GM19467 (cell line): ENCODE data around the gene SCN8A.

ENCODE experiments used
- ATAC-seq: cut with Tn5 transposase; IDR thresholded peaks from one replicate; pipeline ENCODE4 v1.9.1; 2021; ENCODE audit warnings: mild to moderate bottlenecking, moderate library complexity; ENCODE audit not compliant: unreplicated experiment

SCN8A gene

DNA sequence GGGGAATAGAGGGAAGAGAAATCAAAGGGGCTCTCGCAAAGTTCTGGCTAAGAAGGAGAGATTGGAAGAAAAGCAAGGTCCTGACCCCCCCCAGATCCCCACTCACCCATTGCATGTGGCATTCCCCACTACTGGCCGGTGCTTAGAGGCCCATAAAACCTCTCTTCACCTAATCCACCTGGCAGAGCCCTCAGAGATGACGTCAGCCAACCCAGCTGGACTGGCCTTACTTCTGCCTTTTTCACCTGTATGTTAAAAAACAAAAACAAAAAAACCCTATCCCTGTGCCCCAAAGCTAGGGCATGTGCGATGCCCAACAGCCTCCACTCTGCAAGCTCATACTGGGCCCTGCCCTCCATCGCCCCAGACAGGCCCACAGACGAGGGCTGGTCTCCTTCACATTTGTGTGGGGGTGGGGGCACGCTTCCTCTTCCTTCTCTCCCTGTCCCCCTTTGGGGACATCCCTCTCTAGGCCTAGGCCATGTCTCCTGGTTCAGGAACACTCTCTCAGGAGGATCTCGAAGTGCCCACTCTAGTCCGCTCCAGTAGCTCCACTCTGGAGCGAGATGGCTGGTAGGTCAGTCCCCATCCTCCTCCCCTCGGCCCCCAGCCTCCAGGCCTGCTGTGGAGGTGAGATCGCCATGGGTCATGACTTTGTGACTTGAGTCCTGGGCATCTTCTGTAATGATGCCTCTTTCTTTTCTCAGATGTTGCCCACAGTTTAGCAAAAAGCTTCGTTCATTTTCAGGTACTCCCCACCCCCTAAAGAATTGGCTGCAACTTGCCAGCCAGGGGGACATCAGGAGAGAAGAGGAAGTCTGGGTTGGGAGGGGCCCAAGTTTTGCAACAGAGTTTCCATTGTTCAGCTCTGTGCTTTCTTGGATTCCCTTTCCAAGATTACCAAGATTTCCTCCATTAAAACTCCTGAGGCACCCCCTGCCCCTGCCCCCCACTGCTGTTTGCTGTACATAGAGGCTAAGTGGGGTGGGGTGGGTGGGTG, 220.5 kb downstream of the SCN8A start:
- no peak for ATAC-seq

DNA sequence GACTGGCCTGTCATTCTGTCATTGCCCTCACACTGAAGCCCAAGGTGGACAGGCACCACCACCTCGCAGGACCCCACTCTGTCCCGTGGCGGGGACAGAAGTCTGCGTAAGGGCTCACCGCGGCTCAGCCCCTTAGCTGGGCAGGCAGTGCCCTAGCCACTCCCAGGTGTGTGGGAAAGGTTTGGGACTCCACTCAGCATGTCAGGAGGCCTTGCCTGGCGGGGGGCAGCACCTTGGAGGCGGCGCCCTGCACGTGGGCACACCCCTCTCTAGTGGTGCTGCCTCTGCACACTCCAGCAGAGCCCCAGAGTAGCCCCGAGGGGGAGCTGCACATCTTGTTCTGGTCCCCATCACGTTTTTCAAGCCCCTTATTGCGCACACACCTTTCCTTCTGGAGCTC, 221.8 kb downstream of the SCN8A start:
- ATAC-seq: no peak

DNA sequence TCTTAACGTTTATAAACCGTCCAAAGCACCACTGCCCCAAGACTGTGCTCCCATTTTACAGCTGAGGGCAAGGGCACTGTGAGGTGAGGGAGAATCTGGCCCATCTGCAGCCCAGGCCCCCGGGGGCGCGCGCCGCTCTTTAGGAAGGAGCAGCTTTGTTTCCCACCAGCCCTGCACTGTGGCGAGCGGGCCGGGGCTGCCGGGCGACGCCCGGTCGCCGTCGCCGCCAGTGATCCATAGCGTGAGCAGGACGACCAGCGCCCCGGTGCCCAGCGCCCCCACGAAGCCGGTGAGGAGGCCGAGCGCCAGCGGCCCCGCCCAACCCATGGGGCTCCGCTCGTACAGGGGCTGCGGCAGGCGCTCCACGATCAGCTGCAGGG, 222.9 kb downstream of the SCN8A start:
- ATAC-seq: no peak

DNA sequence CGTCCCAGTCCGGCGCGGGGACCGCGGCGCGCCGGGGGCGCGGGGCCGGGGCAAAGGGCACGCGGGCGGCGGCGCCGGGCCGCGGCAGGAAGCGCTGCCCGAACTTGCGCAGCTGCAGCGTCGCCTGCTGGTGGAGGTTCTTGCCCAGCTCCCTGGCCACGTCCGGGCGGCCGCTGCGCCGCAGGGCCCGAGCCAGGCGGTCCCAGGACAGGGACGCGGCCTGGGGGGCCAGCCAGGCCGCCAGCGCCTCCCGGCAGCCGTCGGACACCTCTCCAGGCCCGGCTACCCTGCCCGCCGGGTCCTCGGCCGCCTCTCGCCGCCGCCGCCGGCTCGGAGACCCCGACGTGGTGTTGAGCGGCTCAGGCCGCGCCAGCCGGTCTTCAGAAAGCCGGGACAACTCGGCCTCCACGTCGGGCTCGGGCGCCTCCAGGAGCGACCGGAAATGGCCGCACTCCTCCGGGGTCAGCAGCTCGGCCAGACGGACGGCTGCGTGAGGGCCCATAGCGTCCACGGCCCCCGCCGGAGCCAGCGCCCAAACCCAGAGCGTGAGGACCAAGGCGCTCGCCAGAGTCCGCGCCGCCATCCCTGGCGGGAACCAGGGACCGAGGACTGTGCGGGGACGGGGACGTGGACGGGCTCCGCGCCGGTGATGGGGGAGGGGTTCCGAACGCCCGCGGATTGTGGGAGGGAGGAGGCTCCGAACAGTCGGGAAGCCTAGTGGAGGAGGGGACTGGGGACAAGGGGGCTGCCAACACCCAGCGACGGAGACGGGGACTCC, 223.5 kb downstream of the SCN8A start:
- ATAC-seq: no peak

DNA sequence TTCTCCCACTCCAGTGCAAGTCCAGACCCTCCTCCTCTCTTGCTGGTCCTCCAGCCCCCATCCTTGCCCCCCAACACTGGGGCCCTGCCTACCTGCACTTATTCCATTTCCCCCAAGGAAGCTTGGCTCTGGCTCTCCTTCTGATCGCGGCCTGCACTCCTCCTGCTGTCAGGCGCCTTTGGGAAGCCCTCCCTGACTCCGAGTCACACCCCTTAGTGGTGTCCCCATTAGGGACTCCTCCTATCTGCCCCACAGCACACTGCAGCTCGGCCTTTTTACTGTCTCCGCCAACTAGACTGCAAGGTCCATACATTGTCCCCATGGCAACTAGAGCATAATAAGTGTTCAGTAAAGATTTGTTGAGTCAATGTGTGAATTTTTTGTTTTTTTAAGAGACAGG, 224.5 kb downstream of the SCN8A start:
- ATAC-seq: no peak

DNA sequence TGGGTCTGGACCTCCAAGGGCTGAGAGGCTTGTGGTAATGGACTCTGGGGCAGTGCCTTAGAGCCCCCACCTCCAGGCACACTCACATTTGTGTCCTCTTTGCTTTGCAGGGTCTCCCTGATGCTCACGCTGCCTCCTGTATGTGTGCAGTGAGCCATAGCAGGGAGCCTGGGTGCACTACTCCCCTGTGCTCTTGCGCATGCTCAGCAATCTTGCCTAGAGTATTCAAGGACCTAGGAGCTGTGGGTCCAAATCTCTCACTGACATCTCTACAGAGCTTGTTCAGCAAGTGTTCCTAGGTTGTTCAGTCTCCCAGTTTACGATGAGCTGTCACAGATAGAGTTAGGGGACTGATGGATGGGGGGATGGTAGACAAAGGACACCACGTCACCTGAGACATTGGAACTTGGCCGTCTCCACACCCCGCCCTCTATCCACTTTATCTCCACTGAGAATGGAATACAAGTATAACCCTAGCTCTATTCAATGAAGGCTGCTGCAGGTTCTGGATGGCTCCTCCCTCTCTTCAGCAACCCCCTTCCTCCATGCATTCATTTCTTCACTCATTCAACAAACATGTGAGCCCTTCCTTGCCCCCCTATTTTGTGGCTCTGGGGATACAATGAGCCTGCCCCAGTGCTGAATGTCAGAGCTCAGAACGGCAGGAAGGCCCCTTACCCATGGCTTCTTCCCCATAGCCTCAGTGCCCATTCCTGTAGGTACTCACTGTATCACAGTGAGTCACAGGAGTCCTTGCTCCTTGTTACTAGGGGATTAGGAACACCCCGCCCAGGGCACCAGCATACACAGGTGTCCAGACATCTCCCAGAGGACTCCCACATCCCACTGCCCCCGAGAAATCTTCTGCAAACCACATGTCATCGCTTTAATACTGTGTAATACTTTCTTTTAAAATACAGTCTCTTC, 226.3 kb downstream of the SCN8A start:
- no peak for ATAC-seq

DNA sequence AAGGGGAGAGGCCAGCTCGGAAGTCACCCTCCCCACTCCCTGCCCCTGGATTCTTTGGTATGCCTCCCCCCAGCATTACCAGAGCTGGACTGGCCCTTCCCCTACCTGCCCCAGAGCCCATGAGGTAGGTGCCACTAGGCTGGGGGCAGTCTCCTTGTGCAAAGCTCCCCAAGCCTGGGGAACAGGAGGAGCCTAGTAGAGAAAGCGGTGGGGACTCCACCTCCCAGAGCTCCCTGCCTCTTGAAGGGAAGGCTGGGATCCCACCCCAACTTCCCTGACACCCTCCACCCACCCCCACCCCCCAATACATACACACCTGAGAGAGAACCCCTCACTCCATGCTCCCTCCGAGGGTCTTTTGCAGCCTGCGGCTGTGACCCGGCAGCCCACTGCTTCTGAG, 227.1 kb downstream of the SCN8A start:
- ATAC-seq: no peak

DNA sequence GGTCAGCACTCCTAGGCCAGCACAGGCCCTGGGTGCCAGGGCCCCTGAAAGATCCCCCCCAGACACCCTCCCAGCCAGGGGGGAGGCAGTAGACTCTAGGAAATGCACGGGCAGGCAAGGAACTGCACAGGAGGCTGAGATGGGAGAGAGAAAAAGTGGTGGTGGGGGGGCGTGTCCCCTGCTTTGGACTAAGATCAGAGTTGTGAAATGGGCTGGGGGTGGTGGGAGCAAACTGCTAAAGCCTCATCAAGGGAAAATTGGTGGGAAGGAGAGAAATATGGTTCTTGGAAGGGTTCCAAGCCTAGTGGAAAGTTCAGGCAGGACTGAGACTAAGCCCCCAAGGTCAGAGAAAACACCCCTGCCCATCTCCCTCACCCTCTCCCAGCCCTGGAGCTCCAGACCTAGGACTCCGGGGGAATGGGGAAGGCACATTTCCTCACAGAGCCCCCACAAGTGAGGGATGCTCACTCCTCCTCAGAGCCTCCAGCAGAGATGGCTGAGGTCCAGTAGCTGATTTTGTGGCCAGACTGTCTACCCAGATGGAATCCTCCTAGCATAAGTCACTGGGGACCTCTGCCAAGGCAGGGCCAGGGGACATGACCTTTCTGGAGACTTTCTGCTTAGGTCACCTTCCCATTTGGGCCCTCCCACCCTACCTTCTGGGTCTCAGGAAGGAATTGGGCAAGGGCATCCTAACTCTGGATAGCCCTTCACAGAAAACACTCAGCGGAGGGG, 227.7 kb downstream of the SCN8A start:
- no peak for ATAC-seq

DNA sequence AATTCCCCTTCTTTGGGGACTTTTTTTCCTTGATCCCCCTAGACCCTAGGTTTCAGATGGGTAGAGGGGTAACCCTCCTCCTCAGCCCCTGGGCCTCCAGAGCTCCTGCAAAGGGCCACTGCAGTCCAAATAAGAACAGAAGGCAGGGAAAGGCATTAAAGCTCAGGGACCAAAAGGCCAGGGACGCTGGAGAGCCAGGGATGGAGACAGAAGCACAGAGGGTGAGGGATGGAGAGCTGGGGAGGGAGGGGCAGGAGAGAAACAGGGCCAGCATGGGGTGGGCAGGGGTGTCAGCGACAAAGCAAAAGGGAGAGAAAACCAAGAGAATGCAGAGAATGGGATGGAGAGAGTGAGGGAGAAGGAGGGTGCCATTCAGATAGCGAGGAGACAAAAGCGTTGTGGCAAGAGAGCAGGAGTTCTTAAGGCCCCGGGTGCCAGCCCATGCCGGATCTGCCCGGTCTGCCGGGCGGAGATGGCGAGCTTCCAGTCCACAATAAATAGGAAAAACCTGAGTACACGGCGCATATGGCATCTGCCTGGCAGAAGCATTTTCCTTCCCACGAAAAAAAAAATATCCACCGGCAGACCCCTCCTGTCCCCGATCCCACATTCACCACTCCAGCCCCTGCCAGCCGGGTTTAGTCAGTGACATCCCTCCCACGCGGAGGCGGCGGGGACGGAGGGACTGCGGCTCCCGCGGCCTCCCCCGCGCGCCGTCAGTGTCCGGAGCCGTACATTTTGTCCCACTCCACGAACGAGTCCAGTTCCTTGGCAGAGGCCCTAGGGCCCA, 228.9 kb downstream of the SCN8A start:
- ATAC-seq: no peak

DNA sequence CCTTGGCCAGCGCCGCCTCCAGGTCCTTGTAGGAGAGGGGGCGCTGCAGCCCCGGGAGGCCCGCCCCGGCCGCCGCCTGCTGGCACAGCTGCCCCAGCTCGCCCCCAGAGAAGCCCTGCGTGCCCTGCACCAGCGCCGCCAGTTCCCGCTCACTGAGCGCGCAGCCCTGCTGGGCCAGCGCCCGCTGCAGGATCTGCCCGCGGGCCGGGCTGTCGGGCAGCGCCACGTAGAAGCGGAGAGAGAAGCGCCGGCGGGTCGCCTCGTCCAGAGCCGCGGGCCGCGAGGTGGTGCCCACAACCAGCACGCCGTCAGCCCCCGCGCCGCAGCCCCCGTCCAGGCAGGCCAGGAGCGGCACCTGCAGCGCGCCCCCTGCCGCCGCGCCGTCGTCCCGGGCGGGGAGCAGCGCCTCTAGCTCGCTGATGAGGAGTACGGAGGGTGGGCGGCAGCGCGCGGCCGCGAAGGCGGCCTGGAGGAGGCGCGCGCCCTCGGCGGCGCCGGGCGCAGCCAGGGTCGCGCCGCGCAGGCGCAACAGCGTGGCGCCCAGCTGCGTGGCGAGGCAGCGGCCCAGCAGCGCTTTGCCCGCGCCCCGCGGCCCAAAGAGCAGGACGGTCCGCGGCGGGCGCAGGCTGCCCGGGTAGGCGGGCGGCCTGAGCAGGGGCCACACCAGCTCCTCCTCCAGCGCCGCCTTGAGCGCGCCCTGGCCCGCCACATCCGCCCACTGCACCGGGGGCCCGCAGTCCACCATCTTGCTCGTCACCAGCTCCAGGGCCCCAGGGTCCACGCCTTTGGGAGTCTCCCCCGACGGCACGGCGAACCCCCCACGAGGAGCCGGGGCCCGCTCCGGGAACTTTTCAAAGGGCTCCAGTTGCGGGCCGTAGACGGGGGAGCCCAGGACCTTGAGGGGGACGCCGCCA, 229.8 kb downstream of the SCN8A start:
- no peak for ATAC-seq

DNA sequence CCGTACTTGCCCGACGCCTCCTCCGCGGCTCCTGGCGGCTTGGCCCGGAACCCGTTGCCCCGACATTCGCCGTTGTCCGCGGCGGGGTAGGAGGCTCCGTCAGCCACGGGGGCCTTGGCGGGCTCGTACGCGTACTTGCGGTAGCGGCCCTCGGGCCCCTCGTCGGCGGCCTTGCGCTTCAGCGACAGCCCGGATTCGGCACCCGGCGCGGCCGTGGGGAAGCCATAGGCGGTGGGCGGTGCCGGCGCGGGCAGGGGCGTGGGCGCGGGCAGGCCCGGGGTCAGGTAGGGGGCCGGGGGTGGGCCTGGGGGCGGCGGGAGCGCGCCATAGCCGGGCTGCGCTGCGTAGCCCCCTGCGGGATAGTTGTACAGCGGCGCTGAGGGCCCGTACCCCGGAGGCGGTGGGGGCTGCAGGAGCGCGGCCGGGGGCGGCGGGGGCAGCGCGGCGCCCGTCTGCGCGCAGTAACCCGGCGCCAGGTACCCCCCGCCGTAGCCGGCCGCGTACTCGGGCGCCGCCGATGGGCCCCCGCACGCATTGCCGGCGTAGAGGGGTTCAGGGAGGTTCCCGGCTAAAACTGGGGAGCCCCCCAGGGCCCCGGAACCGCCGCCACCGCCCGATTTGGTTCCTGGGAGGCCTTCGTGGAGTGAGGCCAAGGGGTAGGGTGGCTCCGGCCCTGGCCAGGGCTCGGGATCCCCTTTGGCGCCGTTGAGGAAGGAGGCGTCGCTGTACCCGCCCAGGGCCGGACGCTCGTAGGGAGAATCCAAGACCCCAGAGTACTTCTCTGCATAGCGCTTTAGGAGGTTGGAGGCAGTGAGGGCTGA, 230.6 kb downstream of the SCN8A start:
- ATAC-seq: no peak

DNA sequence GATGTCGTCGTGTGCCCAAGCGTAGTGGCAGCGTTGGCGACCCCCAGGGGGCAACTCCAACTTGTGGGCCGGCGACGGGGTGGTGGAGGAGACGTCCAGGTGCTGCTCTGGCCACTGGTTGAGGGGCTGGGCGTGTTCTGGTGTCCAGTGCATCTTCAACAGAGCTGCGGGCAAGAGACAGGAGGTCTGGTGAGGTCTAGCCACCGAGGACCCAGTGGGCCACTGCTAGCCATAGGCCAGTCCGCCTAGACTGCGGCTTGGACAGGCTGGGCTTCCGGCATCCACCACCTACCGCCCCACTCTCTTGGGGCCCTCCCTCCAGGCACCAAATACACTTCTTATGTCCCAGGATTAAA, 231.2 kb downstream of the SCN8A start:
- no peak for ATAC-seq

DNA sequence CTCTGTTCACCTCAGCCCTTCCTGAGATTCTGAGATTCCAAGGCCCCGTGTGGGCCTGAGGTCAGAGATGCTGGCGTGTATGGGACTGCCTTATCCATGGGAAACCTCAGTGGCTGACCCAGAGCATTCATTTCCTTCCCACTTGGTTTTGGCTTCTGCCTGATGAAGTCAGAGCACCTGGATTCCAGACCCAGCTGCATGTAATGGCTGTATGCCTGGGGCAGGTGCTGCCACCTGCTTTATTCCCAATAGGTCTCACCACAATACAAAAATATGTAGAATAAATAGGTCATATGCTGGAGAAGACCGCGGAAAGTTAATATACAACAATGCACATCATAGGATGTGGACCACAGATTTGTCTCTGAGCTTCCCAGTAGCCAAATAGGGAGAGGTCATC, 231.9 kb downstream of the SCN8A start:
- ATAC-seq: no peak

DNA sequence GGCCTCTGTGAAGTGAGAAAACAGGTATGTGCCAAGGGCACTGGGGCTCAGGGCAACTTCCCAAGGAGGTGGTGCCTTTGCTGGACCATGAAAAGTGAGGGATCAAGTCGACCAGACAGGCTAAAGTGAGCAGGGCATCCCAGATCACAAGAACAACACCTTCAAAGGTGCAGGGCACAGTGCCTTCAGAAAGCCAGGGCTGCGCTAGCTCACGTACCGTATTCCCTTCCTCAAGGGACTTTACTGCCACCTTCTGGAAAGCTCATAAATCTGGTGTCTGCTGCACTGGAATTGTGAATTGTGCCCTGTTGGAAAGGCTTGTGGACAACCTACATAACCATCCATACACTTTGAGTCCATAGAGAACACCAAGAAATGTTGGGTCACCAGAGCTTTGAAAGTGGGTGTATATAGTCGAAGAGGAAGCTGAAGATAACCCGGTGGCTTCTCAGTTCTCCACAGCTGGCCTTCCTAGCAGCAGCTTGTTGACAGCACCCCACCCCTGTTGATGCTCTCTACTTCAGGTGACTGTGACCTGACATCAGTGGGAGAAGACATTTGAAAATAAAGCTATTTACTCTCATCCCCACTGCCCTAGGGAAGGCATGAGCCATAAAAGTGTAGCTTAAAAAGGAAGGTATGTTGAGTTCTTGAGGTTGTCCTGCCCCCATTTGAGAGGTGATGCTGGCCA, 233.0 kb downstream of the SCN8A start:
- no peak for ATAC-seq

DNA sequence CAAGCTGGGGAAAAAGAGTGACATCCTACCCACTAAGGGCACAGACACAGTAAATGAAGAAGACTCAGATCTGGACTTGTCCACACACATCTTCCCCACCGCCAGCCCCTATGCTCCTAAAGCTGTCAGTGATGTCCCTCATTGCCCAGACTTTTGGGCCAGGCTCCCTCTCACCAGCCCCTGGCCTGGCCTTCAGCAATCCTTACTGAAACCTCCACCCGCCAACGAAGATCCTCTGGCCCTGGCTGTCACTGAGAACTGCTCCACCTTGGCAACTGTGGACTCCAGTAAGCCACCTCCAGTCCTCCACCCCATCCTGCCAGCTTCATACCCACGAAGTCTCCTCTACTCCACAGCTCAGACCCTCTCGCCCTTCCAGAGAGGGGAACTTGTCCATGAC, 234.2 kb downstream of the SCN8A start:
- ATAC-seq: no peak

DNA sequence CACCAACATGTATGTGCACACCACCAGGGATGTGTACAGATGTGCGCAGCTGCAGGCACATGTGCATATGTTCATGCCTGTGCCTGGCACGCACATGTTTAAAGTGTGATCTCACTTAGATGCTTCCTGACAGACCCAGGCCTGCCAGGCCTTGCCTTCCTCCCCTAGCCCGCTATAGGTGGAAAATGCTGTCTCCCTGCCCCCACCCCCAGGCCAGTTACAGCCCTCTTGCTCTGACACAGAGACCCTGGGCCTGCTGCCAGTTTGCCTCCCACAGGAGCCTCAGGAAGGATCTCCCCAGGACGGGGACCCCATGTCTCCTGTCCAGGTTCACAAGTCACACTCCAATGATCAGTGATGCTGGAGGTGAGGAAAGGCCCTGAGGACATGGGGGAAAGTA, 235.8 kb downstream of the SCN8A start:
- no peak for ATAC-seq
